Body of pancreas (tissue), 4 donors: Measurements from ENCODE around the gene SNX17. TPM values are rescaled to one million over a fixed set of nuclear protein-coding genes. Genes with fewer than 3 reads are reported as not detected.
A peak's percentile ranks its signal among the peaks of the same experiment; 100 is the strongest.

ENCODE experiments used
- ATAC-seq: fragments of 150-250 bp; one replicate; pipeline ENCODE4 v1.9.1; 2016
- DNase-seq, 4 donors: peaks; one replicate each; pipeline ENCODE4 v3.0.0-alpha.2; 2019
- H3K27ac ChIP-seq, 4 donors: fragments of 200-600 bp; sonication (generic); 1 replicate in 3 of 4; 2 replicates in 1 of 4; pipeline versions ENCODE4 v1.5.1 to v1.6.1; 2016 to 2019; ENCODE audit warnings: mild to moderate bottlenecking in 1 of 4, mixed read lengths in 1 of 4, moderate library complexity in 1 of 4
- H3K27me3 ChIP-seq, 2 donors: fragments of 200-600 bp; sonication (generic); one replicate each; pipeline ENCODE4 v1.6.0; 2016; ENCODE audit warnings: mild to moderate bottlenecking in 1 of 2
- H3K36me3 ChIP-seq, 2 donors: fragments of 200-600 bp; sonication (generic); replicated peaks in 1 of 2; 2 replicates each; pipeline ENCODE4 v1.5.1; 2016; ENCODE audit warnings: low read depth in 2 of 2; ENCODE audit not compliant: insufficient read depth in 1 of 2
- H3K4me1 ChIP-seq: fragments of 200-600 bp; sonication (generic); one replicate; pipeline ENCODE4 v1.6.0; 2016
- H3K4me3 ChIP-seq, 2 donors: fragments of 200-600 bp; sonication (generic); 1 replicate in 1 of 2; 2 replicates in 1 of 2; pipeline ENCODE4 v1.5.1; 2016 to 2019
- H3K9me3 ChIP-seq, 3 donors: fragments of 200-600 bp; sonication (generic); 1 replicate in 2 of 3; 2 replicates in 1 of 3; pipeline ENCODE4 v1.5.1; 2016
- CTCF ChIP-seq, 7 experiments: fragments of 450-650 bp in 4 of 7; fragments of 200-600 bp in 3 of 7; sonication (generic) in 3 of 7; IDR thresholded peaks; one replicate each; pipeline ENCODE4 v1.5.1; 2016 to 2019; ENCODE audit warnings: antibody characterized with exemption in 7 of 7
- POLR2A ChIP-seq, 3 donors: fragments of 450-650 bp; IDR thresholded peaks; one replicate each; pipeline ENCODE4 v1.6.1; 2016; ENCODE audit warnings: antibody characterized with exemption in 3 of 3, mild to moderate bottlenecking in 2 of 3
- WGBS, 2 donors: methylation state at CpG; one replicate each; pipeline ENCODE4 v1.1.5; 2017; 5-methylcytosine and 5-hydroxymethylcytosine counted together
- intact Hi-C: fragments of 100-400 bp; cut with DNase I; formaldehyde crosslinking; loops from one replicate; pipeline ENCODE4 v1.15.1; 2023
- total RNA-seq, 2 donors: library from RNA; depleted of rRNA; stranded (reverse); fragments of >200 nt; gene quantifications; one replicate each; pipeline ENCODE4 v1.1.0, GENCODE V29; 2016

The SNX17 gene
- total RNA-seq, 2 donors from 2014 or later, result 50.4 to 70.8 TPM

- H3K36me3 ChIP-seq, result no peaks in the 10 kb centered on the region
- H3K27ac ChIP-seq, result peak within 1 kb of the TSS; percentile 67 to 90 (median 83)
- TF ChIP-seq POLR2A (IDR thresholded peaks at IDR 0.05) (peak; percentile 38 to 82 (median 80)), CTCF (IDR thresholded peaks at IDR 0.05) (peak in 1 of 7 experiments; percentile 17)
- H3K27me3 ChIP-seq, result no peaks in the 10 kb centered on the region
- WGBS, 2 donors, result 0% methylated on average over 29 to 80 of the region's 82 CpGs
- DNase-seq (peak; percentile 96 to 97 (median 96)), ATAC-seq (peak; percentile 98)
- peaks cover 19% of the 10 kb centered on the region for H3K4me1 ChIP-seq
- peak within 1 kb of the TSS; percentile 90 to 93 for H3K4me3 ChIP-seq
- intact Hi-C loops, result no loop called here
- no peaks in the 10 kb centered on the region for H3K9me3 ChIP-seq
Observed at GRCh38 chr2:27409321-27410073, 39.1 kb downstream of the SNX17 start, which contains the start of gene PPM1G. TSS of gene PPM1G (minus strand) at chr2:27409591. CDS start at chr2:27409422, 169 bp downstream.

GRCh38 chr2:27412419-27413152 lies 42.2 kb downstream of the SNX17 start:
- Histone ChIP-seq H3K36me3 (no peaks in the 10 kb centered on the region), H3K4me1 (peaks cover 16% of the 10 kb centered on the region), H3K27me3 (no peaks in the 10 kb centered on the region), H3K4me3 (no peak overlapping the region), H3K9me3 (no peaks in the 10 kb centered on the region), H3K27ac (no peak overlapping the region)
- DNase-seq (no peak), ATAC-seq (no peak)
- TF ChIP-seq POLR2A (IDR thresholded peaks at IDR 0.05), result no peak
- no peak for TF ChIP-seq CTCF (IDR thresholded peaks at IDR 0.05)
- intact Hi-C loops, result no loop called here
- 75 to 76% methylated on average over 9 of the region's 9 CpGs for WGBS, 2 donors

DNA sequence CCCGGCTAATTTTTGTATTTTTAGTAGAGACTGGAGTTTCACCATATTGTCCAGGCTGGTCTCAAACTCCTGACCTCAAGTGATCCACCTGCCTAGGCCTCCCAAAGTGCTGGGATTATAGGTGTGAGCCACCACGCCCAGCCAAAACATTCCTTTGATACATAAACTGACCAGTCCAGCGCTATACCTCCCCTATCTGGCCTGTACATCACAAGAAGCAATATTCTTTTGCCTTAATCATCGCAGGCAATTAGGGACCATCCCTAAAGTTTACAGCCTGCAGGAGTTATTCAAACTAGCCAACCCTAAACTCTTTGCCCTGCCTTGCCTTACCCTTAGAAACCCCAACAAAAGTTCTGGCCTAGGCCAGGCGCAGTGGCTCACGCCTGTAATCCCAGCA lies 45.7 kb downstream of the SNX17 start:
- 87 to 90% methylated on average over 6 of the region's 6 CpGs for WGBS, 2 donors
- DNase-seq (no peak), ATAC-seq (no peak)
- H3K36me3 ChIP-seq, result no peaks in the 10 kb centered on the region
- intact Hi-C loops, result no loop called here
- no peaks in the 10 kb centered on the region for H3K27me3 ChIP-seq
- no peak overlapping the region for H3K27ac ChIP-seq
- H3K4me1 ChIP-seq, result no peaks in the 10 kb centered on the region
- no peaks in the 10 kb centered on the region for H3K9me3 ChIP-seq
- no peak overlapping the region for H3K4me3 ChIP-seq
- TF ChIP-seq CTCF (IDR thresholded peaks at IDR 0.05) (no peak), POLR2A (IDR thresholded peaks at IDR 0.05) (no peak)

- no peaks in the 10 kb centered on the region for H3K36me3 ChIP-seq
- no peaks in the 10 kb centered on the region for H3K9me3 ChIP-seq
- H3K4me3 ChIP-seq, result no peak overlapping the region
- TF ChIP-seq POLR2A (IDR thresholded peaks at IDR 0.05) (no peak), CTCF (IDR thresholded peaks at IDR 0.05) (no peak)
- no peak overlapping the region for H3K27ac ChIP-seq
- no peaks in the 10 kb centered on the region for H3K27me3 ChIP-seq
- ATAC-seq (no peak), DNase-seq (no peak)
- intact Hi-C loops, result no loop called here
- no peaks in the 10 kb centered on the region for H3K4me1 ChIP-seq
Observed at GRCh38 chr2:27420996-27421395, 50.6 kb downstream of the SNX17 start.
